Caco-2 (cell line): Measurements from ENCODE around the gene RECK. TPM values are rescaled to one million over a fixed set of nuclear protein-coding genes. Genes with fewer than 3 reads are reported as not detected.

Source experiments
- BruUV-seq: library from RNA; stranded (reverse); fragments of 400-500 nt; replicated peaks from 2 replicates; lab custom pipeline; 2021; lab: Mats Ljungman, UMichigan
- CTCF ChIA-PET: fragments of 300-600 bp; sonication (Branson Sonifier 250); formaldehyde crosslinking; loops from one replicate; lab custom pipeline; 2022; ENCODE audit warnings: antibody characterized with exemption; lab: Charles Lee
- POLR2A ChIA-PET: fragments of 300-600 bp; sonication (Branson Sonifier 250); formaldehyde crosslinking; loops from one replicate; lab custom pipeline; 2022; ENCODE audit warnings: antibody characterized with exemption; lab: Charles Lee
- DNase-seq, 2 experiments: peaks; one replicate each; pipeline versions ENCODE4 v3.0.0 to v3.0.0-alpha.2; 2020 to 2022
- H3K27me3 ChIP-seq: replicated peaks from 2 replicates; pipeline ENCODE4 v1.6.0; 2011; ENCODE audit warnings: low read length; ENCODE audit not compliant: control insufficient read depth, insufficient read depth
- H3K36me3 ChIP-seq: 2 replicates; pipeline ENCODE4 v1.5.1; 2011; ENCODE audit warnings: low read length; ENCODE audit not compliant: control insufficient read depth, insufficient read depth
- H3K4me1 ChIP-seq: fragments of 250-450 bp; sonication (Bioruptor Pico); 2 replicates; pipeline ENCODE4 v1.5.1; 2020; ENCODE audit warnings: mild to moderate bottlenecking
- H3K4me3 ChIP-seq: 2 replicates; pipeline ENCODE4 v1.5.1; 2011; ENCODE audit warnings: low read depth, mild to moderate bottlenecking, control low read depth, low read length
- H3K9me3 ChIP-seq: fragments of 250-450 bp; sonication (Bioruptor Pico); 2 replicates; pipeline ENCODE4 v1.5.1; 2020; ENCODE audit warnings: mild to moderate bottlenecking, moderate library complexity
- H3K27ac Mint-ChIP-seq: one replicate; pipeline ENCODE4 v1.8.0; 2022; ENCODE audit warnings: mixed read lengths; ENCODE audit not compliant: unreplicated experiment
- H3K27me3 Mint-ChIP-seq: one replicate; pipeline ENCODE4 v1.8.0; 2022; ENCODE audit warnings: mixed read lengths; ENCODE audit not compliant: insufficient read depth, unreplicated experiment
- H3K36me3 Mint-ChIP-seq: one replicate; pipeline ENCODE4 v1.8.0; 2022; ENCODE audit warnings: mild to moderate bottlenecking, mixed read lengths; ENCODE audit not compliant: insufficient read depth, unreplicated experiment
- H3K4me1 Mint-ChIP-seq: one replicate; pipeline ENCODE4 v1.8.0; 2022; ENCODE audit warnings: low read depth, mixed read lengths; ENCODE audit not compliant: unreplicated experiment
- H3K4me3 Mint-ChIP-seq: one replicate; pipeline ENCODE4 v1.8.0; 2022; ENCODE audit warnings: mild to moderate bottlenecking, moderate library complexity, mixed read lengths; ENCODE audit not compliant: unreplicated experiment
- H3K9me3 Mint-ChIP-seq: one replicate; pipeline ENCODE4 v1.8.0; 2022; ENCODE audit warnings: mixed read lengths; ENCODE audit not compliant: unreplicated experiment
- intact Hi-C: fragments of 100-400 bp; cut with micrococcal nuclease; formaldehyde crosslinking; loops from one replicate; pipeline ENCODE4 v1.10.0; 2022; ENCODE audit not compliant: unreplicated experiment
- total RNA-seq: library from RNA; stranded (reverse); gene quantifications from 2 replicates; pipeline ENCODE4 v1.2.3, GENCODE V29; 2022
- TF ChIP-seq, protein P1 (sequence below), 2 experiments: fragments of 200-600 bp in 1 of 2; IDR thresholded peaks; 1 replicate in 1 of 2; 2 replicates in 1 of 2; pipeline versions ENCODE4 v1.5.1 to v1.8.0; 2011 to 2022; ENCODE audit warnings: antibody characterized with exemption in 1 of 2, control low read depth in 1 of 2, inconsistent platforms in 1 of 2, low read depth in 1 of 2, low read length in 1 of 2, mild to moderate bottlenecking in 1 of 2, moderate library complexity in 1 of 2; ENCODE audit not compliant: insufficient read depth in 1 of 2, severe bottlenecking in 1 of 2, unreplicated experiment in 1 of 2

Gene RECK
- total RNA-seq, 1 experiment from 2014 or later, result 1.8 TPM

DNA sequence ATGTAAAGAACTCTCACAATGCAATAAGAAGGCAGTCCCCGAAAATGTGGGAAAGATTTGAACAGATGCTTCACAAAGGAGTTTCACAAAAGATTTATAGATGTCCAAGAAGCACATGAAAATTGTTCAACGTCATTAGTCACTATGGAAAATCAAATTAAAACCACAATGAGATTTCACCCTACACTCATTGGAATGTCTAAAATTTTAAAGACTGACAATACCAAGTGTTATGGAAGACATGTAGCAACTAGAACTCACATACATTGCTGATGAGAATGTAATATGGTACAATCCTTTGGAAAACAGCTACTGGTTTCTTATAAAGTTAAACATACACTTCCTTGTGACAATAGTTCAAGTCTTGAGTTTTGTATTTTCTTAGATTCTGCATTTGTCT lies 11.0 kb upstream of the RECK start:
- Mint-ChIP-seq H3K9me3 (no peaks in the 10 kb centered on the region), H3K4me3 (no peak overlapping the region), H3K27me3 (peaks cover 12% of the 10 kb centered on the region), H3K36me3 (no peaks in the 10 kb centered on the region), H3K4me1 (no peaks in the 10 kb centered on the region), H3K27ac (no peak overlapping the region)
- H3K4me3 ChIP-seq, result no peak overlapping the region
- BruUV-seq, result no TSS peak
- H3K36me3 ChIP-seq, result no peaks in the 10 kb centered on the region
- no peaks in the 10 kb centered on the region for H3K9me3 ChIP-seq
- TF ChIP-seq, protein P1, sequence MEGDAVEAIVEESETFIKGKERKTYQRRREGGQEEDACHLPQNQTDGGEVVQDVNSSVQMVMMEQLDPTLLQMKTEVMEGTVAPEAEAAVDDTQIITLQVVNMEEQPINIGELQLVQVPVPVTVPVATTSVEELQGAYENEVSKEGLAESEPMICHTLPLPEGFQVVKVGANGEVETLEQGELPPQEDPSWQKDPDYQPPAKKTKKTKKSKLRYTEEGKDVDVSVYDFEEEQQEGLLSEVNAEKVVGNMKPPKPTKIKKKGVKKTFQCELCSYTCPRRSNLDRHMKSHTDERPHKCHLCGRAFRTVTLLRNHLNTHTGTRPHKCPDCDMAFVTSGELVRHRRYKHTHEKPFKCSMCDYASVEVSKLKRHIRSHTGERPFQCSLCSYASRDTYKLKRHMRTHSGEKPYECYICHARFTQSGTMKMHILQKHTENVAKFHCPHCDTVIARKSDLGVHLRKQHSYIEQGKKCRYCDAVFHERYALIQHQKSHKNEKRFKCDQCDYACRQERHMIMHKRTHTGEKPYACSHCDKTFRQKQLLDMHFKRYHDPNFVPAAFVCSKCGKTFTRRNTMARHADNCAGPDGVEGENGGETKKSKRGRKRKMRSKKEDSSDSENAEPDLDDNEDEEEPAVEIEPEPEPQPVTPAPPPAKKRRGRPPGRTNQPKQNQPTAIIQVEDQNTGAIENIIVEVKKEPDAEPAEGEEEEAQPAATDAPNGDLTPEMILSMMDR (IDR thresholded peaks at IDR 0.05; ENCODE audit: insufficient read depth in 1 of 2, low read depth in 1 of 2, low read length in 1 of 2, severe bottlenecking in 1 of 2, unreplicated experiment in 1 of 2), result no peak
- POLR2A ChIA-PET, result no interaction called here
- H3K4me1 ChIP-seq, result no peaks in the 10 kb centered on the region
- no peak for DNase-seq
- CTCF ChIA-PET, result interaction anchor here (0.5 kb wide), 1 partner anchor 236 kb away, joined by 3 read pairs; no protein-coding TSS in a partner anchor
- H3K27me3 ChIP-seq, result no peaks in the 10 kb centered on the region
- intact Hi-C loops, result no loop called here

DNA sequence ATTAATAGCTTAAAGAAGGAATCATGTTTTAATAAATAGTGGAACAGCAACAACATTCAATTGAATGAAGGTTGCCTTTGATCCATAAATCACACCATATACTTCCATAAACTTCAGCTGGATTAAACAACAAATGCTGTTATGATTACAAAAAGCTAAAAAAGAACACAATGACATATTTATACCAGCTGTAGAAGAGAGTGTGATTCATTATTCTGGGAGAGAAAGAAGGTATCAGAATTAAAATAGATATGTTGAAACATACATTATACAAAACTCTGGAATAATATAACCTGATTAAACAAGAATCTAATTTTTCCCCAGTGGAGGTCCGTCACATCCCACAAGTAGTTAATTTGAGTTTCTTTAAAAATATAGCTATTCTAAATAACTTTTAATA lies 7.5 kb upstream of the RECK start:
- Mint-ChIP-seq H3K27me3 (peaks cover 19% of the 10 kb centered on the region), H3K9me3 (no peaks in the 10 kb centered on the region), H3K4me3 (no peak overlapping the region), H3K36me3 (no peaks in the 10 kb centered on the region), H3K4me1 (no peaks in the 10 kb centered on the region), H3K27ac (no peak overlapping the region)
- DNase-seq, result no peak
- POLR2A ChIA-PET, result no interaction called here
- no peak overlapping the region for H3K4me3 ChIP-seq
- H3K36me3 ChIP-seq, result no peaks in the 10 kb centered on the region
- TF ChIP-seq, protein P1 (IDR thresholded peaks at IDR 0.05; ENCODE audit: insufficient read depth in 1 of 2, low read depth in 1 of 2, low read length in 1 of 2, severe bottlenecking in 1 of 2, unreplicated experiment in 1 of 2), result no peak
- H3K27me3 ChIP-seq, result no peaks in the 10 kb centered on the region; the same call in 1 of the 2 replicates
- BruUV-seq, result no TSS peak
- no peaks in the 10 kb centered on the region for H3K9me3 ChIP-seq
- CTCF ChIA-PET, result no interaction called here
- H3K4me1 ChIP-seq, result no peaks in the 10 kb centered on the region
- intact Hi-C loops, result no loop called here

DNA sequence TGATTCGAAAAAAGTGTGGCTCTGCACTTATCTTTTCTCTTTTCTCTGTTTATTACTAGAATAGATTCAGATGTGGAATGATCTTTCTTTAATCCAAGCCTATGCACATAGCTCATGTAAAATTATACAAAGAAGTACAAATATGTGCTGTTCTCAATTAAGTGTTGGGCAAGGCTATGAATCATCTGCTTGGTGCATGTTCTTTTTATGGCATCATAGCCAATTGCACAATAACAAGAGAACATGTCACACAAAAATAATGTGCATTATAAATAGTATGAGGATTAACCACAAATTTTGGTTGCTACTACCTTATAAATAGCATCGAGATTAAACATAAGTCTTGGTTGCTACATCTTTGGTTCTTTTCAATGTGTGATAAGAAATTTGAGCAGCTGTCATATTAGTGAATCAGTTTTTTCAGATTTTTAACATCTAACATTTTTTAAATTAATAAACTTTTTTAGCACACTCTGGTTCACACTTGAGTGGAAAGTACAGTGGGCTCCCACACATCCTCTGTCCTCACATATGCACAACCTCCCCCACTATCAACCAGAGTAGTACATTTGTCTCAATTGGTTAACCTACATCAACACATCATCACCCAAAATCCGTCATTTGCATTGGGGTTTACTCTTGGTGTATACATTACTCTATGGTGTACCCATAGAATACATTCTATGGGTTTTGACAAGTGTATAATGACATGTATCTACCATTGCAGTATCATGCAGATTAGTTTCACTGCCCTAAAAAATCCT lies 6.8 kb upstream of the RECK start:
- intact Hi-C loops, result no loop called here
- Histone ChIP-seq H3K4me3 (no peak overlapping the region), H3K27me3 (no peaks in the 10 kb centered on the region; the same call in 1 of the 2 replicates), H3K9me3 (no peaks in the 10 kb centered on the region), H3K4me1 (no peaks in the 10 kb centered on the region), H3K36me3 (no peaks in the 10 kb centered on the region)
- Mint-ChIP-seq H3K27me3 (peaks cover 19% of the 10 kb centered on the region), H3K27ac (no peak overlapping the region), H3K4me1 (no peaks in the 10 kb centered on the region), H3K36me3 (no peaks in the 10 kb centered on the region), H3K9me3 (no peaks in the 10 kb centered on the region), H3K4me3 (no peak overlapping the region)
- ChIA-PET POLR2A (no interaction called here), CTCF (interaction anchor here (0.5 kb wide), 1 partner anchor 384 kb away, joined by 3 read pairs; no protein-coding TSS in a partner anchor)
- DNase-seq, result no peak
- BruUV-seq, result no TSS peak
- TF ChIP-seq, protein P1 (IDR thresholded peaks at IDR 0.05; ENCODE audit: insufficient read depth in 1 of 2, low read depth in 1 of 2, low read length in 1 of 2, severe bottlenecking in 1 of 2, unreplicated experiment in 1 of 2), result no peak
